HepG2 (cell line): Measurements from ENCODE around the gene CLDN9. TPM values are rescaled to one million over a fixed set of nuclear protein-coding genes. Genes with fewer than 3 reads are reported as not detected.

Source experiments
- ATAC-seq: fragments of 200-7000 bp; cut with Tn5 transposase; 3 replicates; pipeline ENCODE4 v1.9.1; 2020; ENCODE audit warnings: mild to moderate bottlenecking, moderate library complexity
- BruUV-seq: library from RNA; stranded (reverse); fragments of 400-500 nt; replicated peaks from 2 replicates; lab custom pipeline; 2021; lab: Mats Ljungman, UMichigan
- CTCF ChIA-PET: fragments of 300-600 bp; formaldehyde crosslinking; extraction: SDS; loops from one replicate; lab custom pipeline; 2021; ENCODE audit warnings: low total read pairs, inconsistent platforms, low intra/inter-chr PET ratio; lab: Yijun Ruan, JAX
- POLR2A ChIA-PET: fragments of 350-600 bp; sonication (Branson Sonifier 250); formaldehyde crosslinking; loops from one replicate; lab custom pipeline; 2020; ENCODE audit warnings: antibody characterized with exemption, inconsistent platforms; lab: Yijun Ruan, JAX
- DNase-seq: peaks from one replicate; pipeline ENCODE4 v3.0.0-alpha.2; 2015; ENCODE audit warnings: low spot score
- FAIRE-seq: peaks from 3 replicates; lab custom pipeline; 2011; peaks lifted over from hg19 to GRCh38; lab: Jason Lieb, UNC
- H2AFZ ChIP-seq: one replicate; pipeline ENCODE4 v1.6.1; 2011; ENCODE audit warnings: low read length, inconsistent platforms
- H3K27ac ChIP-seq: fragments of 300-600 bp; 3 replicates; pipeline ENCODE4 v1.8.0; 2011; ENCODE audit warnings: mixed run types, mild to moderate bottlenecking, mixed read lengths, low read length, inconsistent platforms; ENCODE audit not compliant: insufficient read depth; ENCODE audit errors: extremely low read length
- H3K27me3 ChIP-seq, 2 experiments: fragments of 200-600 bp in 1 of 2; 2 replicates in 1 of 2; 3 replicates in 1 of 2; pipeline versions ENCODE4 v1.6.0 to v1.8.0; 2011; ENCODE audit warnings: low read length in 2 of 2, mild to moderate bottlenecking in 2 of 2, moderate library complexity in 2 of 2, inconsistent platforms in 1 of 2; ENCODE audit not compliant: insufficient read depth in 2 of 2, control insufficient read depth in 1 of 2
- H3K36me3 ChIP-seq, 2 experiments: fragments of 200-600 bp in 1 of 2; replicated peaks in 1 of 2; 2 replicates in 1 of 2; 3 replicates in 1 of 2; pipeline versions ENCODE4 v1.5.1 to v1.8.0; 2011; ENCODE audit warnings: low read length in 2 of 2, inconsistent platforms in 1 of 2; ENCODE audit not compliant: insufficient read depth in 2 of 2, control insufficient read depth in 1 of 2
- H3K4me1 ChIP-seq: 2 replicates; pipeline ENCODE4 v1.5.1; 2012; ENCODE audit warnings: low read length, inconsistent platforms; ENCODE audit not compliant: insufficient read depth
- H3K4me2 ChIP-seq: 2 replicates; pipeline ENCODE4 v1.6.0; 2011; ENCODE audit warnings: low read depth, low read length, inconsistent platforms
- H3K4me3 ChIP-seq, 3 experiments: fragments of 200-600 bp in 1 of 3; sonication (generic), shearing (Covaris generic) in 1 of 3; replicated peaks in 1 of 3; 2 replicates each; pipeline ENCODE4 v1.5.1; 2011 to 2016; ENCODE audit warnings: low read length in 3 of 3, inconsistent platforms in 2 of 3, low read depth in 2 of 3, mild to moderate bottlenecking in 2 of 3, control low read depth in 1 of 3, mixed read lengths in 1 of 3; ENCODE audit not compliant: insufficient read depth in 1 of 3
- H3K79me2 ChIP-seq: one replicate; pipeline ENCODE4 v1.6.1; 2011; ENCODE audit warnings: low read length, inconsistent platforms; ENCODE audit not compliant: insufficient read depth
- H3K9ac ChIP-seq: 2 replicates; pipeline ENCODE4 v1.6.0; 2011; ENCODE audit warnings: mild to moderate bottlenecking, low read depth, low read length, inconsistent platforms; ENCODE audit not compliant: insufficient read depth
- H3K9me3 ChIP-seq: 2 replicates; pipeline ENCODE4 v1.5.1; 2012; ENCODE audit warnings: mild to moderate bottlenecking, low read length
- H4K20me1 ChIP-seq: 2 replicates; pipeline ENCODE4 v1.6.0; 2011; ENCODE audit warnings: inconsistent platforms, mild to moderate bottlenecking, low read length, moderate library complexity; ENCODE audit not compliant: insufficient read depth
- ARID2 ChIP-seq: sonication (generic); formaldehyde crosslinking; IDR thresholded peaks from 2 replicates; pipeline ENCODE4 v1.8.1; 2022; ENCODE audit warnings: mild to moderate bottlenecking, missing genetic modification reagents, borderline replicate concordance
- CAMTA2 ChIP-seq: sonication (generic); formaldehyde crosslinking; IDR thresholded peaks from 2 replicates; pipeline ENCODE4 v1.4.0; 2020; ENCODE audit warnings: mild to moderate bottlenecking, missing genetic modification reagents, borderline replicate concordance
- IRX3 ChIP-seq: sonication (generic); formaldehyde crosslinking; IDR thresholded peaks from 2 replicates; pipeline ENCODE4 v1.8.1; 2023; ENCODE audit warnings: mild to moderate bottlenecking, low read depth, missing genetic modification reagents, borderline replicate concordance
- ZBTB3 ChIP-seq: sonication (generic); formaldehyde crosslinking; IDR thresholded peaks from 2 replicates; pipeline ENCODE4 v1.4.0; 2020; ENCODE audit warnings: low read depth, mild to moderate bottlenecking, moderate library complexity, missing genetic modification reagents, borderline replicate concordance
- ZFX ChIP-seq: sonication (generic); formaldehyde crosslinking; IDR thresholded peaks from 2 replicates; pipeline ENCODE4 v1.4.0; 2020; ENCODE audit warnings: mild to moderate bottlenecking, low read depth, missing genetic modification reagents, moderate library complexity
- ZFY ChIP-seq: sonication (generic); formaldehyde crosslinking; IDR thresholded peaks from 2 replicates; pipeline ENCODE4 v1.4.0; 2020; ENCODE audit warnings: missing genetic modification reagents
- ZNF609 ChIP-seq: sonication (generic); formaldehyde crosslinking; IDR thresholded peaks from 2 replicates; pipeline ENCODE4 v1.4.0; 2020; ENCODE audit warnings: mild to moderate bottlenecking, missing genetic modification reagents, borderline replicate concordance
- WGBS: methylation state at CpG from one replicate; pipeline ENCODE4 v1.1.6; 2017; ENCODE audit warnings: low lambda C conversion rate; 5-methylcytosine and 5-hydroxymethylcytosine counted together
- in situ Hi-C: cut with HindIII; loops from 2 replicates; pipeline ENCODE4 v1.10.0; 2017; ENCODE audit warnings: low pct_unique_long_range_greater_than_20kb; ENCODE audit not compliant: extremely low pct_ligation_motif_present
- intact Hi-C: fragments of 100-400 bp; cut with micrococcal nuclease; formaldehyde crosslinking; loops from one replicate; pipeline ENCODE4 v1.10.0; 2022; ENCODE audit not compliant: unreplicated experiment
- polyA plus RNA-seq, 8 experiments: library from polyadenylated mRNA; depleted of rRNA in 3 of 8; stranded (reverse) in 7 of 8; unstranded in 1 of 8; fragments of >200 nt; fragmentation: Illumina TruSeq in 4 of 8; extraction: Trizol in 4 of 8; gene quantifications; 2 replicates each; pipeline versions ENCODE4 v1.2.1 to v1.2.3, GENCODE V29; 2011 to 2016; ENCODE audit warnings: low read depth in 4 of 8, missing spikeins in 1 of 8, mixed read lengths in 1 of 8; ENCODE audit not compliant: insufficient read depth in 1 of 8
- total RNA-seq, 5 experiments: library from RNA; depleted of rRNA; stranded (reverse); fragments of >200 nt; fragmentation: Illumina TruSeq; extraction: Trizol; gene quantifications; 2 replicates each; pipeline ENCODE4 v1.2.3, GENCODE V29; 2016; ENCODE audit warnings: low read depth in 1 of 5
- TF ChIP-seq, protein P1 (sequence below): sonication (generic); formaldehyde crosslinking; IDR thresholded peaks from 2 replicates; pipeline ENCODE4 v1.5.0; 2020; ENCODE audit warnings: mild to moderate bottlenecking, missing genetic modification reagents, borderline replicate concordance
- TF ChIP-seq, protein P2 (sequence below): sonication (generic); formaldehyde crosslinking; IDR thresholded peaks from 2 replicates; pipeline ENCODE4 v1.5.1; 2020; ENCODE audit warnings: mild to moderate bottlenecking, missing genetic modification reagents, moderate library complexity

Gene CLDN9
- total and polyA plus RNA-seq, 2 of the 13 experiments (the other 11 are each of a cell fraction or from before 2014, with no cell fraction given): 0.15 to 0.26 TPM

- CTCF ChIA-PET: interaction anchor here (0.6 to 0.9 kb wide), 2 partner anchors 11 to 141 kb away, joined by 3 read pairs; no protein-coding TSS in a partner anchor
- no TSS peak for BruUV-seq
- H3K27ac ChIP-seq: no peak overlapping the region
- in situ Hi-C loops: no loop called here
- FAIRE-seq (no peak), ATAC-seq (no peak), DNase-seq (no peak)
- peaks cover under 1% of the 10 kb centered on the region for H3K79me2 ChIP-seq
- peak overlapping the region; percentile 74 for H3K4me2 ChIP-seq
- POLR2A ChIA-PET: interaction anchor here (18.8 kb wide), 1 partner anchor 8 kb away, joined by 750 read pairs; the partner anchor contains the start of gene CLDN9
- H2AFZ ChIP-seq: no peak overlapping the region
- peak overlapping the region; percentile 26 for H3K9ac ChIP-seq
- peak overlapping the region; percentile 36 to 57 (median 45); a peak in 5 of 6 replicates for H3K4me3 ChIP-seq
- H4K20me1 ChIP-seq: peaks cover 12% of the 10 kb centered on the region; the same call in 1 of the 2 replicates
- H3K36me3 ChIP-seq: no peaks in the 10 kb centered on the region; a peak in 1 of 5 replicates
- peaks cover 4 to 12% of the 10 kb centered on the region in 2 experiments; a peak in 4 of 5 replicates for H3K27me3 ChIP-seq
- intact Hi-C loops: no loop called here
- 41% methylated on average over 5 of the region's 20 CpGs for WGBS
- no peaks in the 10 kb centered on the region for H3K9me3 ChIP-seq
- peaks cover 85% of the 10 kb centered on the region for H3K4me1 ChIP-seq
- TF ChIP-seq ARID2 (CRISPR knock-in tag) (no peak), ZNF609 (CRISPR knock-in tag) (no peak), ZFX (CRISPR knock-in tag) (peak; percentile 60; the same call in 1 of the 2 replicates), IRX3 (CRISPR knock-in tag) (0 out of 2 replicates have a peak, but pooled peaks have one; percentile 52), CAMTA2 (CRISPR knock-in tag) (no peak), ZBTB3 (no peak), ZFY (peak; percentile 66; the same call in 1 of the 2 replicates)
- TF ChIP-seq, protein P1, sequence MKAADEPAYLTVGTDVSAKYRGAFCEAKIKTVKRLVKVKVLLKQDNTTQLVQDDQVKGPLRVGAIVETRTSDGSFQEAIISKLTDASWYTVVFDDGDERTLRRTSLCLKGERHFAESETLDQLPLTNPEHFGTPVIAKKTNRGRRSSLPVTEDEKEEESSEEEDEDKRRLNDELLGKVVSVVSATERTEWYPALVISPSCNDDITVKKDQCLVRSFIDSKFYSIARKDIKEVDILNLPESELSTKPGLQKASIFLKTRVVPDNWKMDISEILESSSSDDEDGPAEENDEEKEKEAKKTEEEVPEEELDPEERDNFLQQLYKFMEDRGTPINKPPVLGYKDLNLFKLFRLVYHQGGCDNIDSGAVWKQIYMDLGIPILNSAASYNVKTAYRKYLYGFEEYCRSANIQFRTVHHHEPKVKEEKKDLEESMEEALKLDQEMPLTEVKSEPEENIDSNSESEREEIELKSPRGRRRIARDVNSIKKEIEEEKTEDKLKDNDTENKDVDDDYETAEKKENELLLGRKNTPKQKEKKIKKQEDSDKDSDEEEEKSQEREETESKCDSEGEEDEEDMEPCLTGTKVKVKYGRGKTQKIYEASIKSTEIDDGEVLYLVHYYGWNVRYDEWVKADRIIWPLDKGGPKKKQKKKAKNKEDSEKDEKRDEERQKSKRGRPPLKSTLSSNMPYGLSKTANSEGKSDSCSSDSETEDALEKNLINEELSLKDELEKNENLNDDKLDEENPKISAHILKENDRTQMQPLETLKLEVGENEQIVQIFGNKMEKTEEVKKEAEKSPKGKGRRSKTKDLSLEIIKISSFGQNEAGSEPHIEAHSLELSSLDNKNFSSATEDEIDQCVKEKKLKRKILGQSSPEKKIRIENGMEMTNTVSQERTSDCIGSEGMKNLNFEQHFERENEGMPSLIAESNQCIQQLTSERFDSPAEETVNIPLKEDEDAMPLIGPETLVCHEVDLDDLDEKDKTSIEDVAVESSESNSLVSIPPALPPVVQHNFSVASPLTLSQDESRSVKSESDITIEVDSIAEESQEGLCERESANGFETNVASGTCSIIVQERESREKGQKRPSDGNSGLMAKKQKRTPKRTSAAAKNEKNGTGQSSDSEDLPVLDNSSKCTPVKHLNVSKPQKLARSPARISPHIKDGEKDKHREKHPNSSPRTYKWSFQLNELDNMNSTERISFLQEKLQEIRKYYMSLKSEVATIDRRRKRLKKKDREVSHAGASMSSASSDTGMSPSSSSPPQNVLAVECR (CRISPR knock-in tag): 0 out of 2 replicates have a peak, but pooled peaks have one; percentile 3
- TF ChIP-seq, protein P2, sequence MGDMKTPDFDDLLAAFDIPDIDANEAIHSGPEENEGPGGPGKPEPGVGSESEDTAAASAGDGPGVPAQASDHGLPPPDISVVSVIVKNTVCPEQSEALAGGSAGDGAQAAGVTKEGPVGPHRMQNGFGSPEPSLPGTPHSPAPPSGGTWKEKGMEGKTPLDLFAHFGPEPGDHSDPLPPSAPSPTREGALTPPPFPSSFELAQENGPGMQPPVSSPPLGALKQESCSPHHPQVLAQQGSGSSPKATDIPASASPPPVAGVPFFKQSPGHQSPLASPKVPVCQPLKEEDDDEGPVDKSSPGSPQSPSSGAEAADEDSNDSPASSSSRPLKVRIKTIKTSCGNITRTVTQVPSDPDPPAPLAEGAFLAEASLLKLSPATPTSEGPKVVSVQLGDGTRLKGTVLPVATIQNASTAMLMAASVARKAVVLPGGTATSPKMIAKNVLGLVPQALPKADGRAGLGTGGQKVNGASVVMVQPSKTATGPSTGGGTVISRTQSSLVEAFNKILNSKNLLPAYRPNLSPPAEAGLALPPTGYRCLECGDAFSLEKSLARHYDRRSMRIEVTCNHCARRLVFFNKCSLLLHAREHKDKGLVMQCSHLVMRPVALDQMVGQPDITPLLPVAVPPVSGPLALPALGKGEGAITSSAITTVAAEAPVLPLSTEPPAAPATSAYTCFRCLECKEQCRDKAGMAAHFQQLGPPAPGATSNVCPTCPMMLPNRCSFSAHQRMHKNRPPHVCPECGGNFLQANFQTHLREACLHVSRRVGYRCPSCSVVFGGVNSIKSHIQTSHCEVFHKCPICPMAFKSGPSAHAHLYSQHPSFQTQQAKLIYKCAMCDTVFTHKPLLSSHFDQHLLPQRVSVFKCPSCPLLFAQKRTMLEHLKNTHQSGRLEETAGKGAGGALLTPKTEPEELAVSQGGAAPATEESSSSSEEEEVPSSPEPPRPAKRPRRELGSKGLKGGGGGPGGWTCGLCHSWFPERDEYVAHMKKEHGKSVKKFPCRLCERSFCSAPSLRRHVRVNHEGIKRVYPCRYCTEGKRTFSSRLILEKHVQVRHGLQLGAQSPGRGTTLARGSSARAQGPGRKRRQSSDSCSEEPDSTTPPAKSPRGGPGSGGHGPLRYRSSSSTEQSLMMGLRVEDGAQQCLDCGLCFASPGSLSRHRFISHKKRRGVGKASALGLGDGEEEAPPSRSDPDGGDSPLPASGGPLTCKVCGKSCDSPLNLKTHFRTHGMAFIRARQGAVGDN (CRISPR knock-in tag): peak; percentile 58
These were observed 4.6 kb downstream of the CLDN9 start for GRCh38 chr16:3017344-3017743.
